ENCODE data around the gene ANKRD16.
"Not testable (repeated sequence)": the region's sequence is repeated elsewhere in the genome, so short reads cannot be mapped to it uniquely, and the experiment has no call there.

ANKRD16 gene

DNA sequence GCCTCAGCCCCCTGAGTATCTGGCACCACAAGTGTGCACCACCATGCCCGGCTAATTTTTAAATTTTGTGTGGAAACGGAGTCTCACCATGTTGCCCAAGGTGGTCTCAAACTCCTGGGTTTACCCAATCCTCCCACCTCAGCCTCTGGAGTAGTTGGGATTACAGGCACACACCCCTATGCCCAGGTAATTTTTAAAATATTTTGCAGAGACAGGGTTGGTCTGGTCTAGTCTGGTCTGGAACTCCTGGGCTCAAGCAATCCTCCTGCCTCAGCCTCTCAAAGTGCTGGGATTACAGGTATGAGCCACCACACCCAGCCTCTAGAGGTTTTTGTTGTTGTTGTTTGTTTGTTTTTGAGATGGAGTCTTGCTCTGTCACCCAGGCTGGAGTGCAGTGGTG, 53.5 kb downstream of the ANKRD16 start:
- DNase-seq (ENCODE audit: low read depth in 2 of 2) = not testable (repeated sequence)

DNA sequence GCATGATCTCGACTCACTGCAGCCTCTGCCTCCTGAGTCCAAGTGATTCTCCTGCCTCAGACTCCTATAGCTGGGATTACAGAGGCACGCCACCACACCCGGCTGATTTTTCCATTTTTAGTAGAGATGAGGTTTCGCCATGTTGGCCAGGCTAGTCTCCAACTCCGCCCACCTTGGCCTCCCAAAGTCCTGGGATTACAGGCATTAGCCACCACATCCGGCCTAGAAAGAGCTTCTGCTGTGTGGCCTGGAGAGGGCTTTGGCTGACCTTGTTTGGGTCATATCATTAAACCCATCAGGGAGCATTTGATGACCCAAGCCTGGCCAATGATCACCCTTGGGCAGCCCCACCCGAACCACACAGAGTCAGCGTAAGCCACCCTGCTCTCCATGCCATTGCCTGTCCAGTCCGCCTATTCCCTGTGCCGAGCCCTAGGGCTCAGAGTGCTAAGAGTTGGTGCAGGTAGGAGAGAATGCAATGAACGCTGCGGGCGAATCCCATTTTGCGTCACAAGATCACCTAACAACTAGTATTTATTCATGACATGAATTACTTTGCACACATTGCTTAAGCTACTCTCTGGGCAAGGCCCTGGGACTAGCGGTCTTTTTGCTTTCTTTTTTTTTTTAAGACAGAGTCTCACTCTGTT, 54.1 kb downstream of the ANKRD16 start:
- no peak for DNase-seq (ENCODE audit: low read depth in 2 of 2)

DNA sequence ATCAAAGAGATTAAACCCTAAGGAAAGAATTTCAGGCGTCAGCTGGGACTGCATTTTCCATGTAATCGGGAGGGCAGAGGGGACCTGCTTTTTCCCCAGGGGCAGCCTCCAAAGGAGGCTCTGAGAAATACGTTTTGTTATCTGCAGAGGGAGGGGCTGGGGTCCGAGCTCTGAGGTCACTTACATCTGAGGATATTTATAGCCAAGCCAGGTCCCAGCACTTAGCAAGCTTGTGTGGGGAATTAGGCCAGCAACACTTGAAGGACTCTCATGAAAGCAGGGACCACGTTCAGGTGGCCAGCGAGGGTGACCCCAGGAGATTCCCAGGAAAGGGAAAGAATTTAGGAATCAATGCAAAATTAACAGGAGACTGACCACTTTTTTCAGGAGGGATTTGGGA, 55.9 kb downstream of the ANKRD16 start:
- no peak for DNase-seq (ENCODE audit: low read depth in 2 of 2)

DNA sequence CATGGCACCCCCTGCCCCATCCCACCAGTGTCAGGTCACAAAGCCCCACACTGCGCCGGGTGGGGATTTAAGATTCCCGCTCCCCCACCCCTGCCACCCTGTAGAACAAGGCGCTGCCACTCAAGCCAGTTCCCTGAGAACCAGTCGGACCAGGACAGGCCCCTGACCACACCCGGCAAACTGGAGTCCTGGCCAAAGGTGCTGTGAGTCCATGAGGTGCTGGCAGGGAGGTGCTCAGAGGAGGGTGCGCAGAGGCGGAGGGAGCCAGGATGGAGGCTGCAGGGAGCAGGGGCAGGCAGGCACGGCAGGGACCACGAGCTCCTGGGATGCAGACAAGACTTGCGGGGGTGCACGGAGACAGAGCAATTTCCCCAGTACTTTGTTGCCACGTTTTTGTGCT, 56.7 kb downstream of the ANKRD16 start:
- no peak for DNase-seq (ENCODE audit: low read depth in 2 of 2)

DNA sequence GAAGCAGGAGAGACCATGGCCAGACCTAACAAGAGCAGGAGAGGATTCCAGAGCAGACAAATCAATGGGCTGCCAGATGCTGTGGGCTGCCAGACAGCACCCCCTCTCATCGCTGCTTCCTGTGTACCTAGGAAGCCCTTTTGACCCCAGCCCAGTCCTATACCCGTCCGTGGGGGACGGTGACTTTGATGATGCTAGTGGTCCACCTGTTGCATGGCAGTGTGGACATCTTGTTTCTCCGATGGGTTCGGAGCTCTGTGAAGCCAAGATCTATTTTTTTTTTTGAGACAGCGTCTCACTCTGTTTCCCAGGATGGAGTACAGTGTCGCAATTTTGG, 58.3 kb downstream of the ANKRD16 start:
- no peak for DNase-seq (ENCODE audit: low read depth in 2 of 2)

DNA sequence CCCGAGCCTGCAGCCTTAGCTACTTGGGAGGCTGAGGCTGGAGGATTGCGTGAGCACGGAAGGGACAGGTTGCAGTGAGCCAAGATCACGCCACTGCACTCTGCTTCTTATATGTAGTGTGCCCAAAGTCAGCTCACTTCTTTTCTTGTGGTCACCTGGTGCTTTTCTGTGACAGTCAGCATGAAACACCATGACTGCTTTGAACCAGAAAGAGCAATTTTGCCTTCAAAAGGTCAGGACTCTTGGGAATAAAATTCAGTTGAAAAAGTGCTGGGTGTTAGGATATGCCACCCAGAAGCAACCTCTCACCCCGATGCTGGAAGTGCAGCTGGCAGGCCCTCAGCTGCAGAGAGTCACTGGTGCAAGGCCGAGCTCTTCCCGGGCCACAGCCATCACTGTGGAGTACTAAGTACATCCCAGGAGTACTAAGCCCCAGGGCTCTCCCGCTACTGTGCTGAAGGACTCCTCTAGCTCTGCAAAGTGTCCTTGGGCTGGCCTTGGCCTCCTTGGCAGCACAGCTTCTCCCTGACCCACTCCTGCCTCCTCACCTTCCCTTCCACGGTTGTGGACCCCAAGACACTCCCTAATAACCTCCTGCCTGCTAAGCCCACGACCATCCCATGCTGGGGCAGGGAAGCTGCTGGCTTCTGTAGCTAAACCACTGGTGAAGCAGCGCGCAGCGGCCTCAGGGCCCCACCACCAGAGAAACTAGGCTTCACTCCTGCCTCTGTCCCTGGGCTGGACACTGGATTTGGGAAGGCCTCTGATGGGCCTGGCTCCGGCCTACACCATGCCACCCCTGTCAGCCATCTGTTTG, 58.9 kb downstream of the ANKRD16 start:
- DNase-seq (ENCODE audit: low read depth in 2 of 2) = no peak

DNA sequence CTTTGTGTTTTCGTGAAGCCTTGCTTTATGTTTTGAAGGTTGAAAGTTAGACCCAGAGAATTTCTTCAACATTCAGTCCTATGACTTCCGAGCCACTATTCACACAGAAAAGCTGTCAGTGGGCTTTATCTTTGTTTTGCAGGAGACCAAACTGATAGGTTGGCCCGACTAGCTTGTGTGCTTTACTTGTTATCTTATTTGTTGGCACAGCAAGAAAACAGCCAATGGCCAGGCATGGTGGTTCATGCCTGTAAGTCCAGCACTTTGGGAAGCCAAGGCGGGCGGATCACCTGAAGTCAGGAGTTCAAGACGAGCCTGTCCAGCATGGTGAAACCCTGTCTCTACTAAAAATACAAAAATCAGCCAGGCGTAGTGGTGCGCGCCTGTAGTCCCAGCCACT, 60.4 kb downstream of the ANKRD16 start:
- no peak for DNase-seq (ENCODE audit: low read depth in 2 of 2)

DNA sequence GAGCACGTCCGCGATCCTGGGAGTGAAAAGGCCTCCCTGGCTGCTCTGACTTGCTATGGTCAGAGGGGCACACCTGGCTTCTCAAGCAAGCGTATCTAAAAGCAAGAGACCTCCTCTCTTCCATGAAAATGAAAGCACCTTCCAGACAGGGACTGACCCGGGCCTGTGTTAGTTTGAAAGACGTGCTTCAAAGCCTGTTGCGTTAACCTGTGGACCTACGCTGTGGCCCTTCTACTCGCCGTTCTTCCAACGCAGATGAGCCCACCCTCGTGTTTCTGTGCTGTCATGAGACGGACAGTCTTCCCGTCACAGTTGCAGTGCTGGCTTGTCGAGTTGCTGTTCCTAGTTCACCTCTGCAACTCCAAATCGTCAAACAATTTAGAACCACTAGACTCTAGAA, 61.0 kb downstream of the ANKRD16 start:
- no peak for DNase-seq (ENCODE audit: low read depth in 2 of 2)

DNA sequence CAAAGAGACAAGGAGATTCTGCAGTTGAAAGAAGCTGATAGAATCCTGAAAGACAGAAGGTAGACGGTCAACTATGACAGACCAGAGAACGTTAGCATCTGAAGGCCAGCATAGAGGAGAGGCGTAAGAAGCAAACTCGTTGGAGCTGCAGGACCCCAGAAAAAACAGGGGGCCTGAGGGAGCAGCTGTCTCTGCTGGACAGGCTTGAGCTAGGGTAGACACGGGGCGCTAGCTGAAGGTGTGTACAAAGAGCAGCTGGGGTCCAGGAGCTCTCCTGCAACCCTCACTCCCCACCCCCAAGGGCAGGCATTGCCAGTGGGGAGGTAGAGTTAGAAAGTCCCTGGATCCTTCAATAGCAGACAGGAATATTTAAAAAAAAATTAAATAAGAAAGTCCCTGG, 61.9 kb downstream of the ANKRD16 start:
- no peak for DNase-seq (ENCODE audit: low read depth in 2 of 2)

DNA sequence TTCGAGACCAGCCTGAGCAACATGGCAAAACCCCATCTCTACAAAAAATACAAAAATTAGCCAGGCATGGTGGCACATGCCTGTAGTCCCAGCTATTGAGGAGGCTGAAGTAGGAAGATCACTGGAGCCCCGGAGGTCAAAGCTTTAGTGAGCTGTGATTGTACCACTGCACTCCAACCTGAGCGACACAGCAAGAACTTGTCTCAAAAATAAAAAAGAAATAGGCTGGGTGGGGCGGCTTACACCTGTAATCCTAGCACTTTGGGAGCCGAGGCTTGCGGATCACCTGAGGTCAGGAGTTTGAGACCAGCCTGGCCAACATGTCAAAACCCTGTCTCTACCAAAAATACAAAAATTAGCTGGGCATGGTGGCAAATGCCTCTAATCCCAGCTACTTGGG, 63.2 kb downstream of the ANKRD16 start:
- not testable (repeated sequence) for DNase-seq (ENCODE audit: low read depth in 2 of 2)

DNA sequence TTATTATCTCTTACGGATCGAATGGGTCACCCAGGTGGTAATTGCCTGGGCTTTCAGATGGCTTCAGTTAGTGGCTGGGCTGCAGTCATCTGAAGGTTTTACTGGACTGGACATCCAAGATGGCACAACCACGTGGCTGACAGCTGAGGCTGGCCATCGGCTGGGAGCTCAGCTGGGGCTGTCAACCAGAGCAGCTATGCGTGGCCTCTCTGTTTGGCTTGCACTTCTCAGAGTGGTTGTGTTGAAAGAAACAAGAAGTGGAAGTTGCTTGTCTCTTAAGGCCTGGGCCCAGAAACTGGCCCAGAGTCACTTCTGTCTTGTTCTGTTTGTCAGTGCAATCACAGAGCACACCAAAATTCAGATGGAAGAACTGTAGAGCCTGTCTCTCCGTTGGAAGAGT, 70.8 kb downstream of the ANKRD16 start:
- no peak for DNase-seq (ENCODE audit: low read depth in 2 of 2)

DNA sequence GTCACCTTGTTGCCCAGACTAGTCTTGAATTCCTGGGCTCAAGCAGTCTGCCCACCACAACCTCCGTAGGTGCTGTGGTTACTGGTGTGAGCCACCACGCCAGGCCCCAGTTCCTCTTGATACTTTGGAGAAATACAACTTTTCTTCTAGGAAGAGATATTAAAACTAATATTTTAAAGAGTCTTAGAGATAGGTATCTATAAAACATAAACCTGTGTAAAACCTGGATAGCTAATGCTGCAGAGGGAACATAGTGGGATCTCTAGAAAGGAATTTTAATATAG, 71.7 kb downstream of the ANKRD16 start:
- no peak for DNase-seq (ENCODE audit: low read depth in 2 of 2)

DNA sequence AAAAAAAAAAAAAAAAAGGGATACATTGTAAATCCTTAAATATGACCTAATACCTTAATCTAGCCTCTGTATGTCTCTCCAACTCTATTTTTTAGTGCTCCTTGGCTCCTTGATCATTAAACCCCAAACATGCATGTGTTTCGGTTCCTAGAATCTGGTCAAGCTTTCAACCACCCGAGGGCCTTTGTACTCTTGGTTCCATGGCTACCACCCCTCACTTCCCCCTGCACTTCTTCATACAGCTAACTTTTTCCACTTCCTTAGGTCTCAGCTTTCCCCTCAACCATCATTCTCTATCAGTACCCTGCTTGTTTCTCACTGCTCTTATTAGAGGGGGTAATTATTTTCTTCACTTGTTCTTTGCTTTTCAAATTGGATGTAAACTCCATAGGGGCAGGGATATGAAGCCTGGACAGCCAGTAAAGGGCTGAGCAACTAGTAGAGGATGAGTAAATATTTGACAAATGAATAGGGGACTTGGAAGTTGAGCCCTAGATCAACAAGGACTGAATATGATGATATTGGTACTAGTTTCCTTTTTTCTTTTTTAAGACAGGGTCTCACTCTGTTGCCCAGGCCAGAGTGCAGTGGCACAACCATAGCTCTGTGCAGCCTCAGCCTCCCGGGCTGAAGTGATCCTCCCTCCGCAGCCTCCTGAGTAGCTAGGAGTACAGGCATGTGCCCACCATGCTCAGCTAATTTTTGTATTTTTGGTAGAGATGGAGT, 72.2 kb downstream of the ANKRD16 start:
- DNase-seq (ENCODE audit: low read depth in 2 of 2) = no peak

DNA sequence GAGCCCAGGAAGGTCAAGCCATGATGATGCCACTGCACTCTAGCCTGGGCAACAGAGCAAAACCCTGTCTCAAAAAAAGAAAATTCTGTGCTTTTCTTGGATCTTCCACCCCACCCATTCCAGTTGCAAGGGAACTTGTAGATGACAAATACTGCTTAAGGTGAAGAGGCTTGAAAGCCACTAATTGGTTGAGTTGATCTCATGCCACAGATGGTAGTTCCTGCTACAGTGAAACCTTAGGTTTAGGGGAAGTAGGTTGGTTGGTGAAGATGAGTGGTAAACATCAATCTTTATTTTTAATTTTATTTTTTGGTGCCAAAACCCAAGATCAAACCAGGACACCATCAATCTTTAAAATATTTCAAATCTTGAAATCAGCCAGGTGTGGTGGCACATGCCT, 73.5 kb downstream of the ANKRD16 start:
- DNase-seq (ENCODE audit: low read depth in 2 of 2) = no peak

DNA sequence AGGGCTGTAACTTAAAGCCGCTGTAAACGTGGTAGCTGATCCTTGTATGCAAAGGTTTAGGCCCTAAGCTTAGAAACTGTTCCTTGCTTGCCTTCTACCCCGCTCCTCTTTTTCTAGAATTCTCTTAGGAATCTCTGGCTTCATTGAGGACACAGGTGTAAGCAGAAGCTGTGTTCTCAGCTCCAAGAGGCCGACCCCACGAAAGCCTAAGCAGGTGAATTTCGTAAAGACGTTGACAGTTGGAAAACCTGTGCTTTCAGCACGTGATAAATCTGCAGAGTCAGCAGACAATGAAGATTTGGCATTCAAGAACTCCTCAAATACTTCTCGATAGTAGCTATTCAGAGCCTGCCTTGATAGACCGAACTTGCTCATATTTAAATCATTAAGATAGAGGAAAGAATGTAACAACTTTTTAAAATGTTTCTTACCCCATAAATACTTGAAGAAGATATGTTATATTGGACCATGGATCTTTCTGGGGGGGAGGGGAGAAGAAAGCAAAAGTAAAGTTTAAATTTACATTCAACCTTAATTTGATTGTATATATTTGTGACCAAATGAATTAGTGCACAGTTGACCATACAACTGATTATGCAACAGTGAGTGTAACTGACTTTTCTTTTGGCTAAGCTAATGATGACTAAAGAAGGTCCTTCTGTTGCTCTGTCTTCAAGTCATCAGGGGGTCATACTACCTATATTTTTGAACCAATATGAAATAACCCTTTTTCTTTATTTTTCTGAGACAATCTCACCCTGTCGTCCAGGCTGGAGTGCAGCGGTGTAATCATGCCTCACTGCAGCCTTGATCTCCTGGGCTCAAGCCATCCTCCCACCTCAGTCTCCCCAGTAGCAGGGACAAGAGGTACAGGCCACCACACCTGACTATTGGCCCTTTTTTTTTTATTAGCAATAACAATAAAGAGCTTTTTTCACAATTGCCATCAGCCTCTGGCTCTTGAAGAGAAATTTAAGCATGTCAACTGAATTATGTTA, 75.3 kb downstream of the ANKRD16 start:
- DNase-seq (ENCODE audit: low read depth in 2 of 2) = no peak

DNA sequence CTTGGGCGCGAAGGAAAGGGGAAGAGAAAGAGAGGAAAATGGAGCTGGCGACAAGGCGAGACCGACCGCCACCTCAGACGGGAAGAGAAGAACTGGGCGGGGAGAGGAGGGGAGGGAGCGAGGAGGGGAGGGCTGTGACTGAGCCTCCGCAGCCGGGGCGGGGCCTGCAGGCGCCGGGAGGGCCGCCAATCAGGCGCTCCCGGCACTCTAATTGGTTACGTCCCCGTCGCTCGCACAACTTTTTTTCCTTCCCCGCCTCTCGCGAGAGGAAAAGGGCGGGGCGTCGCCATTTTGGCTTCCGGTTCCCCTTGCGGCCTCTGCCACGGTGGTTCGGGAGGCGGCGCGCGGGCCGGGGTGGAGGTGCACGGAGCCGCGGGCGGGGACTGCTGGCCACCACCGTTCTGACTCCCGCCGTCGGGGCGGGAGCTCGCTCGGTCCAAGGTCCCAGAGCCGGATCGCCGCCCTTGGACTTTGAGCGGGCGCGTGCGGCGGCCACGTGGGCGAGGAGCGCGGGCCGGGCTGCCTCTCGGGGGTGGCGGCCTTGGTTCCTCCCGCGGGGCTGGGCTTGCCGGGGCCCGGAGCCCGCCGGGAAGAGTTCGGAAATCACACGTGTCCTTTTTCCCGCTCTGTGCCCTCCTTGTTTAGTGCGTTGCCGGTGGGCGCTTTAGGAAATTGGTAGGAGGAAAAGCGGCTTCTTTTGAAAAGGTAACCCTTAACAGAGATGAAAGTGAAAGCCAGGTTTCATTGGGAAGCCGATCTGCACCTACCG, 76.2 kb downstream of the ANKRD16 start, which contains the start of gene GDI2:
GDI2 (minus strand) TSS at position 94 of the 769 bp plus-strand sequence. CDS start 176 bp downstream, outside the sequence.
- DNase-seq (ENCODE audit: low read depth in 2 of 2) = peak; percentile 94 to 95

DNA sequence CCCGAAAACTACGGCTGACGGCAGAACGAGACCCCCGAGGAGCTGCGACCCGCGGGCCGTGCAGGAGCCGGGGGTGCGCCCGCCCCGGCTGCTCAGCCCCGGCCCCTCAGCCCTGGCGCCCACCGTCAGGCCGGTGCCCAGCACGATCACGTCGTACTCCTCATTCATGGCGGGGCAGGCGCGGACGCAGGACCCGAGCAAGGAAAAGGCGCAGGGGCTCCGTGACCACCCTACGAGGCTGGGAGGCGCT, 76.7 kb downstream of the ANKRD16 start:
- no peak for DNase-seq (ENCODE audit: low read depth in 2 of 2)

DNA sequence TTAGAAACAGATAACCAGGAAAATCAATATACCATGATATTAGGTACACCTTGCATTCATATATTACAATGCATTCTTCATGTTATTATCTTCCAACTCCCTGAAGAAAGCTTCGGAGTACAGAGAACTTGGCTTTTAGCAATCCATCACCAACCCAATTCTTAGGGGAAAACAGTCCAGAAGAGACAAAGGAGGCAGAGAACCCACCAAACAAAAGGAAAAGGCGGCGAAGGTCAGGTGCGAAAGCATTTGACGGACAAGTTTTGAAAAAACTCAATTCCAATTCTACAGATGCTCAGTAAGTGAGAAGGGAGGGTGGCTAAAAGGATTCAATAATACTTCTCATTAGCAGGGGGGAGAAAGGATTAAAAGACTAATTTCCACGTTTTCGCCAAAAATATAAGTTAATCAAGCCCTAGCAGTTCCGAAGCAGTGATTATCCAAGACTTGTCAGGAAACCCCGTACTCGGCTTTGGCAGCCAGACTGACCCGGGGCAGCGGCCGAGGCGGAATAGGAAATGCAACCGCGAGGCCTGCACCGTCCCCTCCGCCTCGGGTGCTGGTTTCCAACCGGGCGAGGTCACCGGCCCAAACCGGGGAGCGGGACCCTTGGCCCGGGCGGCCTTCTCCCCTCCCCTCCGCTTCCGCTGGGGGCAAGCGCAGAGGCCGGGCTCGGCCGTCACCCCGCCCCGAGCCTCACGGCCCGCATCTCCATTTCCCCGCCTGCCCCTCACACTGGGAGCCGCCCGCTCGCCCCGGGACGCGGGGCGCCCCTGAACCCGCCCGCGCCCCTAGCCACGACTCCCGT, 77.2 kb downstream of the ANKRD16 start:
- DNase-seq (ENCODE audit: low read depth in 2 of 2) = peak; percentile 18 to 21
